Measurements from ENCODE around the gene GRM4.
"Not testable (repeated sequence)": the region's sequence is repeated elsewhere in the genome, so short reads cannot be mapped to it uniquely, and the experiment has no call there.

GRM4 gene

DNA sequence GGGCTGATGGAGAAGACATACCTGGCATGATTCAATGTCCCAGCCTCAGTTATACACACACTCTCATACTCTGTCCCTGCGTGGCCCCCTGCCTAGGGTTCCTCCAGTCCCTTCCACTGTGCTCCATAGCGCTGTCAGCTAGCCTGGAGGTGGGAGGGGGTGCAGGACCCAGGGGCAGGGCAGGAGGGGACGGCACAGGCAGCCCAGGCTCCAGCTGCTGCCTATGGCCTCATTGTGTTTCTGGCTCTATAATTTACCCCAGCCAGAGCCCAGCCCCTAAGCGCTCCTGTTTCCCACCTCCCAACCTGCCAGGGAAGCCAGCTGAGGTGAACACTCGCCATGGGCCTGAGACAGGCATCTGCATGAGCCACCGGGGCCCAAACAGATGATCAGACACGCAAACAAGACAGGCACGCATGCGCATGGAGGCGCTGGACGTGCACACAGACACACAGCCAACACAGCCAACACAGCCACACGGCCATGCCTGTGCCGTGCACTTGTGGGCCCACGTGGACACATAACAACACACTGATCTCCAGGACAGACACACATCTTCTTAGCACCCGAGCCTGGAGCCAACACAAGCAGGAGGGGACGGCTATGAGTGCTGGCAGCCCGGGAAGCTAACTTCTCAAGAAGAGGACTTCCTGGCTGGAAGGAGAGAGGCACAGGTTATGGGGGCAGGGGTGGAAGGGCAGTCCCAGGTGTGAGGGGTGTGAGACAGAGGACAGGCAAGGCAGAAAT, 124.9 kb downstream of the GRM4 start:
- no peak for DNase-seq (ENCODE audit: low read depth)

DNA sequence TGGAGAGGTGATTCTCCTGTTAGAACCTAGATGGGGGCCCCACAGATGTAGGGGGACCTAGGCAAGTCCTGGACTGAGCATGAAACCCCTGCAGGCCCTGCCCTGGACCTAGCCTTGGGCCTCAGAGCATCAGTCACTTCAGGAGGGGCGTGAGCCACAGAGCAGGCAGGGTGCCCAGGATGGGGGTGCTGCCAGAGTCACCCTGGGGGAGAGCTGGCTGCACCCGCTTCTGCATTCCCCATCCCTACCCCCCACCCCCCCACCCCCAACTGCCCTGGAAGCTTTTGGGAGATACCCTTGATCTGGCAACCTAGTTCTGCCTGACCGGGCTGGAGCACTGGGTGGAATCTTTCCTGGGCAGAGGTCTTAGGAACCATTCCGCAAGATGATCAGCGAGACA, 125.6 kb downstream of the GRM4 start:
- no peak for DNase-seq (ENCODE audit: low read depth)

DNA sequence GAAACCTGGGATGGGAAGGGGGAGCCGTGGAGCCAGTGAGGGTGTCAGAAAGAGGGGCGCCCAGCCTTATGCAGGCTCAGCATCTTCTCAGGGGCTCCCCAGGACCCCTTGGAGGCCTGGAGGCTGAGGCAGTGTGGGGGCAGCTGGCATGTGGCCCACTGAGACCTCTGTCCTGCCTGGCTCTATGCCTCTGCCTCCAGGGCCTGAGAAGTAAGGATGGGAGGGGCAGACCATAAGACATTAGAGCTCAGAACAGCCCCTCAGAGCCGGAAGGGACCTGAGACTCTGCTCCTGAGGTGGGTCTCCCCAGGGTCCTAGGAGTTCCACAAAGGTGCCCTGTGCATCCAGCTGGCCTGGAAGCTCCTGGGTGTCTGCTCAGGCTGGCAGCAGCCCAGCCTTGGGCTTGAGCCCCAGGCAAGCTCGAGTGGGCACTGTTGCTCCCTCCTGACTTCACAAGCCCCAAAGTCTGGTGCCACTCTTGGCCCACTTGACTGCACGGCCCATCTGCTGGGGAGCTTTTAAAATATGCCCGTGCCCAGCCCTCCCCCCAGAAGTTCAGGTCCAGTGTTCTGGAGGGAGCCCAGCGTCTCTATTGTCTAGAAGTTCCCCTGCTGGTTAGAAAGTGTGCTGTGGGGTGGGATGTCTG, 126.8 kb downstream of the GRM4 start:
- no peak for DNase-seq (ENCODE audit: low read depth)

DNA sequence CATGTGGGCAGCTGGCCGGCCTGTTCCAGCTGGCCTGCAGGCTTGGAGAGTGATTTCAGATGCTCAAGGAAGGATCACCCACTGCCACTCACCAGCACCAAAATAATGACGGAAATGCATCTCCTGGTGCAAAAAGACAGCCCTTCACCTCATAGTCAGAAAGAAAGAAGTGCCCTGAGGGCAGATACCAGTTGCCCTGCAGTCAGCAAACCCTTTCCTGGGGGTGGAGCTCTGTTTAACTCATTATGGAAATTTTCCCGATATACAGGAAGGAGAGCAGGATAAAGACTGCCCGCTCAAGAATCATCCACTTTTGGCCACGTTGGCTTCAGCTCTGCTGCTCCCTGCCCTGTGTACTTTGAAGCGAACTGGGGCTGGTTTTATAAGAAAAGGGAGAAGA, 127.9 kb downstream of the GRM4 start:
- no peak for DNase-seq (ENCODE audit: low read depth)

DNA sequence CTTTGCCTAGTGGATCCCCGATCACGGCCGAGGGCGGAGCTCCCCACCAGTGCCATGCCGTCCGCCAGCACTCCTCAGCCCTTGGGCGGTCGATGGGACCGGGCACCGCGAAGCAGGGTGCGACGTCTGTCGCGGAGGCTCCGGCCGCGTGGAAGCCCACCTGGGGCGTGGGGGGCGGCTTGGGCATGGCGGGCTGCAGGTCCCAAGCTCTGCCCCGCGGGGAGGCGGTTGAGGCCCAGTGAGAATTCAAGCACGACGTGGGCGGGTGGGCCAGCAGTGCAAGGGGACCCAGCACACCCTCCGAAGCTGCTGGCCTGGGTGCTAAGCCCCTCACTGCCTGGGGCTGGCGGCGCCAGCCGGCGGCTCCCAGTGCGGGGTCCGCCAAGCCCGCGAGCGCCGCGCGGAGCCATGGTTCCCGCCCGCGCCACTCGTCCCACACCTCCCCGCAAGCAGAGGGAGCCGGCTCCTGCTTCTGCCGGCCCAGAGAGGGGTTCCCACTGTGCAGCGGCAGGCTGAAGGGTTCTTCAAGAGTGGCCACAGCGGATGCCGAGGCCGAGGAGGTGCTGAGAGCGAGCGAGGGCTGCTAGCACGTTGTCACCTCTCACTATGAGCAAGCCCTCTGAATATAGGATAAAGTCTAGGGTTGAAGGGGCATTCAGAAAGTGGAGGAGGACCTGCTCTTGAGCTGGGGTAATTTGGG, 128.6 kb downstream of the GRM4 start:
- DNase-seq (ENCODE audit: low read depth), result no peak

DNA sequence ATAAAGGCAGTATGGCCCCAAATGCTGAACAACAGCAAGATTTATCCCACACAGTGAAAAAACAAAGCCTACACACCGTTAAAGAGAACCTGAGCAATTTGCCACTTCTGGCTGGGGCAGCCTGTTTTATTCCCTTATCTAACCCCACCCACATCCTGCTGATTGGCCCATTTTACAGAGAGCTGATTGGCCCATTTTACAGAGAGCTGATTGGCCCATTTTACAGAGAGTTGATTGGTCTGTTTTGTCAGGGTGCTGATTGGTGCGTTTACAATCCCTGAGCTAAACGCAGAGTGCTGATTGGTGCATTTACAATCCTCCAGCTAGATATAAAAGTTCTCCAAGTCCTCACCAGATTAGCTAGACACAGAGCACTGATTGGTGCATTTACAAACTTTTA, 129.3 kb downstream of the GRM4 start:
- not testable (repeated sequence) for DNase-seq (ENCODE audit: low read depth)

DNA sequence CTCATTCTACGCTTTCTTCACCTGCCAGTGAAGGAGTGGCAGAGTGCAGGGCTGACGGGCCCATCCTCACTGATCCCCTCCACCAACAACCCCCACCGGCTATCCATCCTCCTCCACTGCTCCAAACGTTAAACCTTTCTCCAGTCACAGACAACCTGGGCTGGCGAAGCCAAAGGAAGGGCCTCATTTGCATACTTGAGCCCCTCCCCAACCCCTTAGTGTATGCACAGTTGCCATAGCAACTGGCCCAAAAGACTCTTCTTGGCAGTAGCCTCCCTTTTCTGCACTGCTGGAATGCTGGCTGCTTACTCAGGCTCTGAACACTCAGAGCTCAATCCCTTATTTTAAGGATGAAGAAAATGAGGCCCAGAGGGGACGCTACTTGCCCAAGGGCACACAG, 130.3 kb downstream of the GRM4 start:
- DNase-seq (ENCODE audit: low read depth), result no peak

DNA sequence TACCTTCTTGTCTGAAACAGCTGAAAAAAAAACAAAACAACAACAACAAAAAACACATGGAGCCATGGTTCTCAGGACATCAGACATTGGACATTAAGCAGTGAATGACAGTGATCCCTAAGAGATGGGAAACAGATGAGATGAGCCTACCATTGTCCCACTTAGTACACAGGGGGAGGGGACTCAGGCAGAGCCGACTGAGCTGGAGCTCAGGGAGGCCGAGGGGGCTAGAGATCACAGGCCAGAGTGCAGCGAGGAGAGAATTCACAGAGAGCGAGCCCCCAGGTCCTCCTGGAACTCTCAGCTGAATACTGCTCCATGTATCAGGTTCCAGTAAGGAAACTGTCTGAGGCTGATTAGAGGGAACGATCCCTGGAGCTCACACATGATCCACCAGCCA, 134.6 kb downstream of the GRM4 start:
- DNase-seq (ENCODE audit: low read depth), result no peak

DNA sequence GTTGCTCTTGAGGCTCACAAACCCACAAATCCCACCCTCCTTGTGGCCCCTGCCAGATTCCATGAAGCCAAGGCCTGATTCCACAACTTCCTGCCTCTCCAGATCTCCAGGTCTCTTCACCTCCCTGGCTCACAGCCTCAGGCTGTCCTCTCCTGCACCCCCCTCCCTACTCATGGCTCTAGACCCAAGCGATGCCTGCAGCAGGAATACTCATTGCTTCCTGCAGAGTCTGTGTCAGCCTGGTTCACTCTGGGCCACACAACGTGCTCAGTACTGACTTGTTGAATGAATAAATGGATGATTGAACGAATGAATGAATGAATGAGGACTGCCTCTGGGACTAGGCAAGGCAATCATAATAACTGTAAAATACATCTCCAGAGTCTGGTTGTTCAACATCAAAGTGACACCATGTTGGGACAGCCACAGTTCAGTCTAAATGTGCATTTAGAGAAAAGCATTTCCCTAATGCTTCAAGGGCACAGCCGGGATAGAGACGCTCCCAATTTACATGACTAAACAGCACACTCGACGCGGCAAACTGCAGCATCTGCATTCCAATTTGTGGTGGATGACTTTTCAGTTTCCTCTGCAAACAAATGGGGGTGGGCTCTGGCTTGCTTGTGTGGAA, 139.9 kb downstream of the GRM4 start:
- no peak for DNase-seq (ENCODE audit: low read depth)

DNA sequence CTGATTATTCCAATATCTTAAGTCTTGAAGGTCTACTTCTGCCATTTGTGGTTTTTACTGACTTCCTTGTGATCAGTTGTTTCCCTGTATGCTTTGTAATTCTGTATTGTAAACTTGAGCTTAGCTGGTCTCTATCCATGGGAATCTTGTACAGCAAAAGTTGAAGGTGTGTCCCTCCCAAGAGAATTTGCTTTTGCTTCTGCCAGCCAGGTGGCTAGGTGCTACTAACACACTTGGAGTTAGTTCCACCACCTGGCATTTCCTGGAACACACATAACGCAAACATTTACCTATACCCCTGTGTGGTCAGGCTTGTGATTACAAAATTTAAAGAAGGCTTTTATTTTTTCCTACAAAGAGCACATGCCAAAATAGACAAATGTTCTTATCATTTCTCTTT, 141.2 kb downstream of the GRM4 start:
- no peak for DNase-seq (ENCODE audit: low read depth)

DNA sequence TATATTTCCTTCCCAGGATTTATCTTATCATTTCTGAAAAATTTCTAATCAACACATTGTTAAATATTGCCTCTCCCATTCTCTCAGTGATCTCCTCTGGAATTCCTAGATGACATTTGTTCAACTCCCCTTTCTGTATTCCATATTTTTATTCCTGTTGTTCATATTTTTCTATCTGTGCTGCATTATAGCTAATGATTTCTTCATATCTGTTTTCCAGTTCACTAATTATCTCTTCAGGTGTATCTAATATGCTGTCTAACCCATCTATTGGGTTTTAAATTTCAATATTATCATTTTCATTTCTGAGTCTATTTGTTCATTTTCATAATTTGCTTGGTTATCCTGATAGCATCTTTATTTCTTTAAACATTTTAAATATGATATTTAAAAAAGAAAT, 141.9 kb downstream of the GRM4 start:
- DNase-seq (ENCODE audit: low read depth), result no peak

DNA sequence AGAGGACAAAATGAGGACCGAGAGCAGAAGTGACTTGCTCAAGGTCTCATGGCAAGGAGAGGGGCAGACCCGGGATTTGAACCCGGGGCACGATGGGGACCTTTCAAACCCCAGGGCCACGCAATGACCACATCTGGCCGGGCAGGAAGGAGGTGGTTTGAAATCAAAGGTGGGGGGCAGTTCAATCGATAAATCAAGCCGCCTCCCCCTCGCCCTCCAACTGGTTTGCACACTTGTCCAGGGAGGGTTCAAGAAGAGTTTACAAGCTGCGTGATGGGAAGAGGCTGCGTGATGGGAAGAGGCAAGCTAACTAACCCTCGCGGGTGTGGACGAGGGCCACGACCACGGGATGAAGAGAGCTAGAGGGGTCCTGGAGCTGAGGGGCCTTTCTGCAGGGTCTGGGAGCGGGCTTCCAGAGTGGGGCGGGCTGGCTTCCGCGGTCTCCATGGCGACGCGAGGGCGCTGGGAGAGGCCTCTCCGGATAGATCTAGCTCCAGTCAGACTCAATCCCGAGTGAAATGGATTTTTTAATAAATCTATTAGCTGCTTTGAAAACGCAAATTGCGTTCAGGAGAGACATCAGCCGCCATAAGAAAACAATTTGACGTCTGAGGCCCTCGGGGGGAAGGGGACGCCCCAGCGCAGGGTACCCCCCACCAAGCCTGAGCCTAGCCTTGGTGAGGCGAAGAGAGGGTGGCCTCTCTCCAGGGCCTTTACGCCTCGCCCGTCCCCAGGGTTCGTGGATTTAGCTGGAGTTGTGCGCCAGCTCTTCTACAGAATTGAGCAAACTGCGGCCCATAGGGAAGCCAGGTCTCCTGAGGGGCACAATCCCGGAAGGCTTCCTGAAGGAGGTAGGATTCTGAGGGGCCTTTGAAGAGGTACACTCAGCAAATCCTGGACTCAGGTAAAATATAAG, 143.9 kb downstream of the GRM4 start:
- no peak for DNase-seq (ENCODE audit: low read depth)

DNA sequence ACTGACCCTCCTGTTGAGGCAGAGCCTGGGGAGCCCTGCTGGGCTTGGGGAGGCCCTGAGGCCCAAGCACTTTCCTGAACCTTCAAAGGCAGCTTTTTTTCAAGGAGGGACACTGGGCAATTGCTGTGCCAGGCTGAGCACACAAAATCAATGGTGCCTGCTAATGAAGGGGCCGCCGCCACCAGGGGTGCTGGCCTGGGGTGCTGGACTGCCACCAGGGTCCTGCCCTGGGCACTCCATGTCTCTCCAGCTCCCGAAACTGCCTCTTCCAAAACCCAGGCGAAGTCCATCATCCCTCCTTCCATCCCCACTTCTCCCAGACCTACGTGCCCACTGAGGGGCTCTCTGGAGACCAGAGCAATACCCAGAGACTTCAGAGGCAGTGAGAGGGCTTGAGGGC, 145.6 kb downstream of the GRM4 start:
- DNase-seq (ENCODE audit: low read depth), result no peak

DNA sequence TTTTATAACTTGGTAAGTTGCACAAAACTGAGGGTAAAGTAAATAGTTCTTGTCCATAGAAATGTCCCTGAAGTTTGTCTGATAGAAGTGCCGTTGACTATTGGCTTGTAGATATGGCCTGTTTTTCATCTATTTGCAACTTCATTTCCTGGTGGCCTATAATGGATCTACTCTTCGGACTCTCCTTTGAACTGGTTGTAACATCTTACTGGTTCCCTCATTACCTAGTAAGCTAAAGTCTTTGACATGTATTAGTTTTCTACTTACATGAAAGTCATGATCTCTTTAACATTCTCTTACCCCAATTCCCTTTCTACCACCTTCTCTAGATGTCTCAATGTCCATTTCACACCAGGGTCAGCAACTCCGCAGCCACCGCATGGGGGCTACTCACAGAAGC, 146.3 kb downstream of the GRM4 start:
- no peak for DNase-seq (ENCODE audit: low read depth)

DNA sequence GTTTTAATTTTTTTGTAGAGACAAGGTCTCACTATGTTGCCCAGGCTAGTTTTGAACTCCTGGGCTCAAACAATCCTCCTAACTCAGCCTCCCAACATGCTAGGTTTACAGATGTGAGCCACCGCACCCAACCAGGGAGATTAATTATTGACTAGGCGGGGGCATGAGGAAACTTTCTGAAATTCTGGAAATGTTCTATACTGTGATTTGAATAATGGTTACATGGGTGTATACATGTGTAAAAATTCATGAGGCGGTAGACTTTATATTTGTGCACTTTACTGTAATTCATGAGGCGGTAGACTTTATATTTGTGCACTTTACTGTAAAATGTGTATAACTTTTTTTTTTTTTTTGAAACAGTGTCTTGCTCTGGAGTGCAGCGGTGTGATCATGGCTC, 147.2 kb downstream of the GRM4 start:
- no peak for DNase-seq (ENCODE audit: low read depth)

DNA sequence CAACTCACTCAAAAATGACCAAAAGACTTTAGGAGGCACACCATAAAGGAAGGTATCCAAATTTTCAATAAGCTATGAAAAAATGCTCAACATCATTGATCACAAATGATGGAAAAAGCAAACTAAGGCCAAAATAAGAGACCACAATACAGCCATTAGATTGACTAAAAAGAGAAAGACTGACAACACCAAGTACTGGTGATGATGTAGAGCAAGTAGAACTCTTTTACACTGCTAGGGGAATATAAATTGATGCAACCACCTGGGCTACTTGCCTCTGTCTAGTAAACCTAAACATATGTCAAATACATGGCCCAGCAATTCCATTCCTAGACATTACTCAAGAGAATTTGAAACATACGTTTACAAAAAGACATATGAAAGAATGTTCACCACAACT, 148.6 kb downstream of the GRM4 start:
- DNase-seq (ENCODE audit: low read depth), result no peak

DNA sequence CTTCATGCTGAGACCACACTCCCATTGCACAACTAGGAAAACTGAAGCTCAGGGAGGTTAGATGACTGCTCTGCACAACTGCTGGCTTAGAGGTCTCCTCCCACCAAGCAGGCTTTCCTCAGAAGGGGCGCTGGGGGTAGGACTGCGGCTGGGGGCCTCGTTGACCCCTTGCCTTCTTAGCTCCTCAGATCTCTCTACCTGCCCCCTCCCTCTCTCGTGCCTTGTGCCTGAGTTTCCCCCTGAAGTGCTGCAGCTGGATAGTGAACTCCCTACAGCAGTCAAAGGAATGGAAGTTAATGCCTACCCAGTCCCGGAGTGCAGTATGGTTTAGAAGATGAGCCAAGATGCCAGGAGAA, 149.8 kb downstream of the GRM4 start:
- no peak for DNase-seq (ENCODE audit: low read depth)

DNA sequence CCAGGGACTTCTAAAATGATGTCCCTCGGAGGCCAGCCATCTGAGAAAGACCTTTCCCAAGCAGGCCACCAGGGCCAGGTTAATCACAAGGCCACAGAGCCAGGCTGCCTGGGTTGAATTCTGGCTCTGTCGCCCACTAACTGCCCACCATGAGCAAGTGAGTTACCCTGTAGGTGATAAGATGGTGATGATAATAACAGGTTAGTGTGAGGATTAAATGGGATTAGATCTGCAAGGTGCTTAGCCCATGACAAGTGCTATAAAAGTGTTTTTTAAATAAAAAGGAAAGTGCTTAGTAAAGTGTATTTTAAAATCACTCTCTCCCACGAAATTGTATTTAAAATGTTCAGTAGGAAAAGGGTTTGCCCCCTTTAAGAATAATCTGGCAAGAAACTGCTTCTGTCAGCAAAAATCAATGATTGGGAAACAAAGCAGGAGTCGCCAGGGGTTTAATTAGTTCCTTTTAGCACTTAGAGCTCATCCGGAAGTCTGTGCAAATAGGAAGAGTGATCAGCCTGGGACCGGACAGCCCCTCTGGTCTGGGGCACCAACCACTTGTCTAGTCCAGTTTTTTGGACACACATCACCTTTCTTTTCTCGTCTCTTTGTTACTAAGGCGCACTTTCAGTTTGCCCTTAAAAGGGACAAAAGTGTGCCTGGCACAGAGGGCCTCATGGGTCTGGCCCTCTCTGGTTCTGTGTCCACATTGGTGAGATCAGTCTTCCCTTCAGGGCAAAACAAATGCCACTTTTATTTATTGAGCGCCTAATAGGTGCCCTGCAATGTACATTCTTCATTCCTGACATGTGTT, 150.4 kb downstream of the GRM4 start:
- DNase-seq (ENCODE audit: low read depth), result no peak

DNA sequence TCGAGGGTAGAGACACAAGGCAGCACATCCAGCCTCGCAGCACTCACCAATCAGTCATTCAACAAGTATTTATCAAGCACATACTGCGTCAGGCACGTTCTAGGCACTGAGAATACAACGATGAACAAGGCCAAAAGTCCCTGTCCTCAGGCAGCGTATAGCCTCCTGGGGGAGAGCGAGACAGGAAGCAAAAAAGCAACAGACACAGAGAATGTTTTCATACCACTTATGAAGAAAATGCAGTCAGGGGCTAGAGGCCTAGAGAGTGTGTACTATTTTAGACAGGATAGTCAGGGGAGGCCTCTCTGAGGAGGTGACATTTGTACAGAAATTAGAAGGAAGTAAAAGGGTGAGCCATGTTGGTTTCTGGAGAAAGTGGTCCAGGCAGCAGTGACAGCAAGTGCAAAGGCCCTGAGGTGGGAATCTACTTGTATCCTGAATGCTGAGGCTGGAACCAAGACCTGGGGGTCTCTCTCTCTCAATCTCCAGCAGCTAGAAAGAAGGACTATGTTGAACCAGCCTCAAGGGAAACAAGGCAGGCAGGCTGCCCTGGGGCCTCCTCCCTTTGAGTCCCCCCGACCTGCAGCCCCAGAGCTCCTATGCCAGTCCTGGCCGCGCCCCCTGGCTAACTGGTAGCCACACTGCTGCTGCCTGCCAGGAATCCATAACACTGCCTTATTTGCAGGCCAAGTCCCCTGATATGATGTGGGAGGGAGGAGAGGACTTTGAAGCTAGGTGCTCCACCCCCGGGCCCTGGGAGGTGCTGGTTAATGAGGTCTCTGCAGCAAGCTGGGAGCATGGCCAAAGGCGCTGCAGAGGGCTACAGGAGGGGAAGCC, 151.2 kb downstream of the GRM4 start:
- DNase-seq (ENCODE audit: low read depth), result no peak
